HepG2 (cell line): Measurements from ENCODE around the gene LARP1. TPM values are rescaled to one million over a fixed set of nuclear protein-coding genes. Genes with fewer than 3 reads are reported as not detected.

Experiments used
- ATAC-seq: fragments of 200-7000 bp; cut with Tn5 transposase; 3 replicates; pipeline ENCODE4 v1.9.1; 2020; ENCODE audit warnings: mild to moderate bottlenecking, moderate library complexity
- BruUV-seq: library from RNA; stranded (reverse); fragments of 400-500 nt; replicated peaks from 2 replicates; lab custom pipeline; 2021; lab: Mats Ljungman, UMichigan
- CTCF ChIA-PET: fragments of 300-600 bp; formaldehyde crosslinking; extraction: SDS; loops from one replicate; lab custom pipeline; 2021; ENCODE audit warnings: low total read pairs, inconsistent platforms, low intra/inter-chr PET ratio; lab: Yijun Ruan, JAX
- POLR2A ChIA-PET: fragments of 350-600 bp; sonication (Branson Sonifier 250); formaldehyde crosslinking; loops from one replicate; lab custom pipeline; 2020; ENCODE audit warnings: antibody characterized with exemption, inconsistent platforms; lab: Yijun Ruan, JAX
- DNase-seq: peaks from one replicate; pipeline ENCODE4 v3.0.0-alpha.2; 2015; ENCODE audit warnings: low spot score
- FAIRE-seq: peaks from 3 replicates; lab custom pipeline; 2011; peaks lifted over from hg19 to GRCh38; lab: Jason Lieb, UNC
- H2AFZ ChIP-seq: one replicate; pipeline ENCODE4 v1.6.1; 2011; ENCODE audit warnings: low read length, inconsistent platforms
- H3K27ac ChIP-seq: fragments of 300-600 bp; 3 replicates; pipeline ENCODE4 v1.8.0; 2011; ENCODE audit warnings: mixed run types, mild to moderate bottlenecking, mixed read lengths, low read length, inconsistent platforms; ENCODE audit not compliant: insufficient read depth; ENCODE audit errors: extremely low read length
- H3K27me3 ChIP-seq, 2 experiments: fragments of 200-600 bp in 1 of 2; 2 replicates in 1 of 2; 3 replicates in 1 of 2; pipeline versions ENCODE4 v1.6.0 to v1.8.0; 2011; ENCODE audit warnings: low read length in 2 of 2, mild to moderate bottlenecking in 2 of 2, moderate library complexity in 2 of 2, inconsistent platforms in 1 of 2; ENCODE audit not compliant: insufficient read depth in 2 of 2, control insufficient read depth in 1 of 2
- H3K36me3 ChIP-seq, 2 experiments: fragments of 200-600 bp in 1 of 2; replicated peaks in 1 of 2; 2 replicates in 1 of 2; 3 replicates in 1 of 2; pipeline versions ENCODE4 v1.5.1 to v1.8.0; 2011; ENCODE audit warnings: low read length in 2 of 2, inconsistent platforms in 1 of 2; ENCODE audit not compliant: insufficient read depth in 2 of 2, control insufficient read depth in 1 of 2
- H3K4me1 ChIP-seq: 2 replicates; pipeline ENCODE4 v1.5.1; 2012; ENCODE audit warnings: low read length, inconsistent platforms; ENCODE audit not compliant: insufficient read depth
- H3K4me2 ChIP-seq: 2 replicates; pipeline ENCODE4 v1.6.0; 2011; ENCODE audit warnings: low read depth, low read length, inconsistent platforms
- H3K4me3 ChIP-seq, 3 experiments: fragments of 200-600 bp in 1 of 3; sonication (generic), shearing (Covaris generic) in 1 of 3; replicated peaks in 1 of 3; 2 replicates each; pipeline ENCODE4 v1.5.1; 2011 to 2016; ENCODE audit warnings: low read length in 3 of 3, inconsistent platforms in 2 of 3, low read depth in 2 of 3, mild to moderate bottlenecking in 2 of 3, control low read depth in 1 of 3, mixed read lengths in 1 of 3; ENCODE audit not compliant: insufficient read depth in 1 of 3
- H3K79me2 ChIP-seq: one replicate; pipeline ENCODE4 v1.6.1; 2011; ENCODE audit warnings: low read length, inconsistent platforms; ENCODE audit not compliant: insufficient read depth
- H3K9ac ChIP-seq: 2 replicates; pipeline ENCODE4 v1.6.0; 2011; ENCODE audit warnings: mild to moderate bottlenecking, low read depth, low read length, inconsistent platforms; ENCODE audit not compliant: insufficient read depth
- H3K9me3 ChIP-seq: 2 replicates; pipeline ENCODE4 v1.5.1; 2012; ENCODE audit warnings: mild to moderate bottlenecking, low read length
- H4K20me1 ChIP-seq: 2 replicates; pipeline ENCODE4 v1.6.0; 2011; ENCODE audit warnings: inconsistent platforms, mild to moderate bottlenecking, low read length, moderate library complexity; ENCODE audit not compliant: insufficient read depth
- ARID5B ChIP-seq: IDR thresholded peaks from 2 replicates; pipeline ENCODE4 v1.4.0; 2020; ENCODE audit warnings: mild to moderate bottlenecking, missing genetic modification reagents
- BCL6 ChIP-seq: IDR thresholded peaks from 2 replicates; pipeline ENCODE4 v1.6.1; 2016; ENCODE audit warnings: missing genetic modification reagents, missing compliant biosample characterization
- FOSL2 ChIP-seq: sonication (generic); formaldehyde crosslinking; IDR thresholded peaks from 2 replicates; pipeline ENCODE4 v1.4.0; 2020; ENCODE audit warnings: missing genetic modification reagents
- FOXC1 ChIP-seq: sonication (generic); formaldehyde crosslinking; IDR thresholded peaks from 2 replicates; pipeline ENCODE4 v1.8.0; 2022; ENCODE audit warnings: mild to moderate bottlenecking, missing genetic modification reagents, borderline replicate concordance
- GATAD2A ChIP-seq: IDR thresholded peaks from 2 replicates; pipeline ENCODE4 v1.6.1; 2016
- GLMP ChIP-seq: sonication (generic); formaldehyde crosslinking; IDR thresholded peaks from 2 replicates; pipeline ENCODE4 v1.9.0; 2021; ENCODE audit warnings: missing genetic modification reagents, mild to moderate bottlenecking, borderline replicate concordance
- HMG20A ChIP-seq: IDR thresholded peaks from 2 replicates; pipeline ENCODE4 v1.6.1; 2016; ENCODE audit warnings: borderline replicate concordance
- HNF4G ChIP-seq, 2 experiments: sonication (generic) in 1 of 2; formaldehyde crosslinking in 1 of 2; IDR thresholded peaks; 2 replicates each; pipeline versions ENCODE4 v1.4.0 to v1.6.1; 2011 to 2020; ENCODE audit warnings: borderline replicate concordance in 2 of 2, low read depth in 2 of 2, mild to moderate bottlenecking in 2 of 2, low read length in 1 of 2, missing genetic modification reagents in 1 of 2, moderate library complexity in 1 of 2
- IRF9 ChIP-seq: sonication (generic); formaldehyde crosslinking; IDR thresholded peaks from 2 replicates; pipeline ENCODE4 v1.8.0; 2022; ENCODE audit warnings: missing genetic modification reagents, mild to moderate bottlenecking, borderline replicate concordance
- MIXL1 ChIP-seq: IDR thresholded peaks from 2 replicates; pipeline ENCODE4 v1.6.1; 2016
- RBM22 ChIP-seq: fragments of 200-400 bp; formaldehyde crosslinking; optimal IDR thresholded peaks from 2 replicates; pipeline ENCODE3; 2017; ENCODE audit warnings: mild to moderate bottlenecking, low read length, moderate library complexity
- SAP130 ChIP-seq: IDR thresholded peaks from 2 replicates; pipeline ENCODE4 v1.6.1; 2016; ENCODE audit warnings: low read depth
- ZNF614 ChIP-seq: IDR thresholded peaks from 2 replicates; pipeline ENCODE4 v1.6.1; 2018; ENCODE audit warnings: missing biosample characterization, missing genetic modification reagents, inconsistent platforms, borderline replicate concordance
- WGBS: methylation state at CpG from one replicate; pipeline ENCODE4 v1.1.6; 2017; ENCODE audit warnings: low lambda C conversion rate; 5-methylcytosine and 5-hydroxymethylcytosine counted together
- in situ Hi-C: cut with HindIII; loops from 2 replicates; pipeline ENCODE4 v1.10.0; 2017; ENCODE audit warnings: low pct_unique_long_range_greater_than_20kb; ENCODE audit not compliant: extremely low pct_ligation_motif_present
- intact Hi-C: fragments of 100-400 bp; cut with micrococcal nuclease; formaldehyde crosslinking; loops from one replicate; pipeline ENCODE4 v1.10.0; 2022; ENCODE audit not compliant: unreplicated experiment
- polyA plus RNA-seq, 8 experiments: library from polyadenylated mRNA; depleted of rRNA in 3 of 8; stranded (reverse) in 7 of 8; unstranded in 1 of 8; fragments of >200 nt; fragmentation: Illumina TruSeq in 4 of 8; extraction: Trizol in 4 of 8; gene quantifications; 2 replicates each; pipeline versions ENCODE4 v1.2.1 to v1.2.3, GENCODE V29; 2011 to 2016; ENCODE audit warnings: low read depth in 4 of 8, missing spikeins in 1 of 8, mixed read lengths in 1 of 8; ENCODE audit not compliant: insufficient read depth in 1 of 8
- total RNA-seq, 5 experiments: library from RNA; depleted of rRNA; stranded (reverse); fragments of >200 nt; fragmentation: Illumina TruSeq; extraction: Trizol; gene quantifications; 2 replicates each; pipeline ENCODE4 v1.2.3, GENCODE V29; 2016; ENCODE audit warnings: low read depth in 1 of 5

Gene LARP1
- total and polyA plus RNA-seq, 2 of the 13 experiments (the other 11 are each of a cell fraction or from before 2014, with no cell fraction given) = 45.2 to 61.4 TPM

GRCh38 chr5:154779105-154779504, 23.9 kb downstream of the LARP1 start:
- H3K4me1 ChIP-seq = peaks cover 97% of the 10 kb centered on the region
- TF ChIP-seq SAP130 (0 out of 2 replicates have a peak, but pooled peaks have one; percentile 27), ZNF614 (CRISPR knock-in tag) (peak; percentile 28; the same call in 1 of the 2 replicates), GATAD2A (CRISPR knock-in tag) (peak; percentile 53), MIXL1 (CRISPR knock-in tag) (0 out of 2 replicates have a peak, but pooled peaks have one; percentile 52), FOXC1 (CRISPR knock-in tag) (no peak), HNF4G (IDR thresholded peaks at IDR 0.05; ENCODE audit: borderline replicate concordance, low read depth, low read length) (0 out of 2 replicates have a peak, but pooled peaks have one; percentile 15), HNF4G (CRISPR knock-in tag; IDR thresholded peaks at IDR 0.05; ENCODE audit: borderline replicate concordance, low read depth) (no peak), GLMP (no peak), FOSL2 (CRISPR knock-in tag) (peak; percentile 87), ARID5B (peak; percentile 38), RBM22 (peak; percentile 44), HMG20A (peak; percentile 23; the same call in 1 of the 2 replicates), IRF9 (CRISPR knock-in tag) (no peak), BCL6 (CRISPR knock-in tag) (peak; percentile 37; the same call in 1 of the 2 replicates)

More at GRCh38 chr5:154779105-154779504, 23.9 kb downstream of the LARP1 start:
- FAIRE-seq (peak; percentile 51), DNase-seq (peak; percentile 77), ATAC-seq (peak; percentile 64)
- Histone ChIP-seq H2AFZ (no peak overlapping the region), H3K9ac (no peak overlapping the region), H3K4me2 (no peak overlapping the region), H3K36me3 (peaks cover 3 to 9% of the 10 kb centered on the region in 2 experiments; a peak in 4 of 5 replicates), H3K27me3 (no peaks in the 10 kb centered on the region), H3K4me3 (no peak overlapping the region), H4K20me1 (peaks cover 81% of the 10 kb centered on the region), H3K9me3 (no peaks in the 10 kb centered on the region), H3K79me2 (peaks cover 98% of the 10 kb centered on the region), H3K27ac (no peak overlapping the region)
- ChIA-PET POLR2A (interaction anchor here (1.0 to 1.1 kb wide), 3 partner anchors 46 to 126 kb away, joined by 3 to 5 read pairs (median 3); no protein-coding TSS in a partner anchor), CTCF (no interaction called here)
- in situ Hi-C loops (no loop called here), intact Hi-C loops (loop anchor here (2.0 kb wide), 1 partner anchor 20 kb away; no protein-coding TSS in a partner anchor)
- 62% methylated on average over 4 of the region's 4 CpGs for WGBS
- BruUV-seq = no TSS peak
